H9 (cell line): ENCODE results near the gene AP4B1. TPM values are rescaled to one million over a fixed set of nuclear protein-coding genes. Genes with fewer than 3 reads are reported as not detected.

Source experiments
- DNase-seq: peaks from one replicate; pipeline ENCODE4 v3.0.0-alpha.2; 2017
- H2AFZ ChIP-seq: one replicate; pipeline ENCODE4 v1.6.1; 2013; ENCODE audit warnings: mild to moderate bottlenecking, low read length, control low read depth, moderate library complexity
- H2AK5ac ChIP-seq: 2 replicates; pipeline ENCODE4 v1.6.1; 2013; ENCODE audit warnings: low read length, control low read depth, mixed read lengths; ENCODE audit not compliant: insufficient read length
- H2BK120ac ChIP-seq: one replicate; pipeline ENCODE4 v1.6.1; 2013; ENCODE audit warnings: low read depth, mild to moderate bottlenecking, low read length, control low read depth, inconsistent platforms; ENCODE audit not compliant: poor library complexity, severe bottlenecking
- H2BK12ac ChIP-seq: 2 replicates; pipeline ENCODE4 v1.6.1; 2013; ENCODE audit warnings: low read length, control low read depth, mixed read lengths, low read depth; ENCODE audit not compliant: insufficient read length
- H2BK15ac ChIP-seq: 2 replicates; pipeline ENCODE4 v1.6.1; 2013; ENCODE audit warnings: low read depth, low read length, control low read depth
- H2BK20ac ChIP-seq: one replicate; pipeline ENCODE4 v1.6.1; 2013; ENCODE audit warnings: low read depth, mild to moderate bottlenecking, low read length, control low read depth, inconsistent platforms; ENCODE audit not compliant: poor library complexity, severe bottlenecking
- H2BK5ac ChIP-seq: 2 replicates; pipeline ENCODE4 v1.6.1; 2013; ENCODE audit warnings: low read length, control low read depth, mixed read lengths; ENCODE audit not compliant: insufficient read length
- H3K14ac ChIP-seq: 2 replicates; pipeline ENCODE4 v1.6.1; 2013; ENCODE audit warnings: low read length, control low read depth; ENCODE audit not compliant: insufficient read depth
- H3K18ac ChIP-seq: 2 replicates; pipeline ENCODE4 v1.6.1; 2013; ENCODE audit warnings: low read depth, mild to moderate bottlenecking, mixed read lengths, low read length, control low read depth; ENCODE audit not compliant: insufficient read length
- H3K23ac ChIP-seq: 2 replicates; pipeline ENCODE4 v1.6.1; 2013; ENCODE audit warnings: low read length, control low read depth, mixed read lengths, low read depth; ENCODE audit not compliant: insufficient read length
- H3K23me2 ChIP-seq: 2 replicates; pipeline ENCODE4 v1.6.1; 2013; ENCODE audit warnings: low read depth, mild to moderate bottlenecking, mixed read lengths, low read length, control low read depth; ENCODE audit not compliant: insufficient read length, poor library complexity, severe bottlenecking
- H3K27ac ChIP-seq: 2 replicates; pipeline ENCODE4 v1.5.1; 2013; ENCODE audit warnings: low read length, control low read depth, mixed read lengths, low read depth; ENCODE audit not compliant: insufficient read length
- H3K27me3 ChIP-seq: 2 replicates; pipeline ENCODE4 v1.6.1; 2013; ENCODE audit warnings: low read length, control low read depth, inconsistent platforms; ENCODE audit not compliant: insufficient read depth
- H3K4ac ChIP-seq: 2 replicates; pipeline ENCODE4 v1.6.1; 2013; ENCODE audit warnings: low read depth, mild to moderate bottlenecking, control low read depth, inconsistent platforms, low read length, moderate library complexity
- H3K4me1 ChIP-seq: 2 replicates; pipeline ENCODE4 v1.6.1; 2013; ENCODE audit warnings: low read length, control low read depth, inconsistent platforms; ENCODE audit not compliant: insufficient read depth
- H3K4me2 ChIP-seq: 2 replicates; pipeline ENCODE4 v1.6.1; 2013; ENCODE audit warnings: low read length, control low read depth, mixed read lengths; ENCODE audit not compliant: insufficient read length, insufficient read depth
- H3K56ac ChIP-seq: 2 replicates; pipeline ENCODE4 v1.6.1; 2013; ENCODE audit warnings: low read depth, mild to moderate bottlenecking, mixed read lengths, low read length, control low read depth; ENCODE audit not compliant: insufficient read length
- H3K79me1 ChIP-seq: 2 replicates; pipeline ENCODE4 v1.6.1; 2013; ENCODE audit warnings: low read depth, mild to moderate bottlenecking, moderate library complexity, low read length, control low read depth, inconsistent platforms; ENCODE audit not compliant: insufficient read depth, poor library complexity, severe bottlenecking
- H3K79me2 ChIP-seq: 2 replicates; pipeline ENCODE4 v1.6.1; 2013; ENCODE audit warnings: low read length, control low read depth, inconsistent platforms; ENCODE audit not compliant: insufficient read depth
- H3K9ac ChIP-seq: 2 replicates; pipeline ENCODE4 v1.6.1; 2013; ENCODE audit warnings: low read length, control low read depth, mixed read lengths; ENCODE audit not compliant: insufficient read length; ENCODE audit errors: extremely low read depth
- H3K9me3 ChIP-seq: one replicate; pipeline ENCODE4 v1.6.1; 2013; ENCODE audit warnings: low read depth, low read length, inconsistent platforms; ENCODE audit not compliant: control insufficient read depth
- H3T11ph ChIP-seq: one replicate; pipeline ENCODE4 v1.6.1; 2013; ENCODE audit warnings: mild to moderate bottlenecking, low read length, control low read depth, inconsistent platforms
- H4K20me1 ChIP-seq: one replicate; pipeline ENCODE4 v1.6.1; 2013; ENCODE audit not compliant: control insufficient read depth, insufficient read length, insufficient read depth
- H4K5ac ChIP-seq: 2 replicates; pipeline ENCODE4 v1.6.1; 2013; ENCODE audit warnings: low read depth, mild to moderate bottlenecking, mixed read lengths, low read length, control low read depth; ENCODE audit not compliant: insufficient read length
- H4K8ac ChIP-seq: replicated peaks from 2 replicates; pipeline ENCODE4 v1.6.1; 2013; ENCODE audit warnings: low read length, control low read depth, mixed read lengths, low read depth; ENCODE audit not compliant: insufficient read length
- H4K91ac ChIP-seq: 2 replicates; pipeline ENCODE4 v1.6.1; 2013; ENCODE audit warnings: low read depth, mild to moderate bottlenecking, moderate library complexity, mixed read lengths, low read length, control low read depth; ENCODE audit not compliant: insufficient read length
- H3K27ac Mint-ChIP-seq, 3 experiments: 2 replicates in 2 of 3; 3 replicates in 1 of 3; pipeline ENCODE4 v1.8.0; 2020 to 2021; ENCODE audit warnings: mixed read lengths in 3 of 3, mild to moderate bottlenecking in 1 of 3, moderate library complexity in 1 of 3
- H3K27me3 Mint-ChIP-seq: 2 replicates; pipeline ENCODE4 v1.8.0; 2021; ENCODE audit warnings: low read depth, mild to moderate bottlenecking, moderate library complexity, mixed read lengths
- H3K36me3 Mint-ChIP-seq, 3 experiments: 2 replicates in 2 of 3; 3 replicates in 1 of 3; pipeline ENCODE4 v1.8.0; 2020 to 2021; ENCODE audit warnings: low read depth in 3 of 3, mixed read lengths in 3 of 3; ENCODE audit not compliant: insufficient read depth in 1 of 3
- H3K4me1 Mint-ChIP-seq, 2 experiments: 2 replicates each; pipeline ENCODE4 v1.8.0; 2020; ENCODE audit warnings: mixed read lengths in 2 of 2
- H3K4me3 Mint-ChIP-seq, 2 experiments: 2 replicates in 1 of 2; 3 replicates in 1 of 2; pipeline ENCODE4 v1.8.0; 2020 to 2021; ENCODE audit warnings: mild to moderate bottlenecking in 2 of 2, mixed read lengths in 2 of 2, moderate library complexity in 1 of 2
- H3K9me3 Mint-ChIP-seq, 2 experiments: 2 replicates in 1 of 2; 3 replicates in 1 of 2; pipeline ENCODE4 v1.8.0; 2020; ENCODE audit warnings: mild to moderate bottlenecking in 2 of 2, mixed read lengths in 2 of 2, moderate library complexity in 1 of 2
- CTCF ChIP-seq: fragments of 200-600 bp; sonication (generic); conservative IDR thresholded peaks from 3 replicates; pipeline ENCODE4 v1.8.0; 2021; ENCODE audit warnings: antibody characterized with exemption, mild to moderate bottlenecking
- WGBS: extraction: QIAGEN DNeasy Blood & Tissue Kit; methylation state at CpG from one replicate; pipeline ENCODE4 v1.1.7; 2013; ENCODE audit warnings: missing lambda C conversion rate, low lambda C conversion rate, mixed read lengths; ENCODE audit not compliant: insufficient read length; ENCODE audit errors: extremely low coverage; 5-methylcytosine and 5-hydroxymethylcytosine counted together
- total RNA-seq: library from RNA; stranded (reverse); gene quantifications from 2 replicates; pipeline ENCODE4 v1.2.1, GENCODE V29; 2021

The AP4B1 gene
- total RNA-seq, 1 experiment from 2014 or later = 19.3 TPM

DNA sequence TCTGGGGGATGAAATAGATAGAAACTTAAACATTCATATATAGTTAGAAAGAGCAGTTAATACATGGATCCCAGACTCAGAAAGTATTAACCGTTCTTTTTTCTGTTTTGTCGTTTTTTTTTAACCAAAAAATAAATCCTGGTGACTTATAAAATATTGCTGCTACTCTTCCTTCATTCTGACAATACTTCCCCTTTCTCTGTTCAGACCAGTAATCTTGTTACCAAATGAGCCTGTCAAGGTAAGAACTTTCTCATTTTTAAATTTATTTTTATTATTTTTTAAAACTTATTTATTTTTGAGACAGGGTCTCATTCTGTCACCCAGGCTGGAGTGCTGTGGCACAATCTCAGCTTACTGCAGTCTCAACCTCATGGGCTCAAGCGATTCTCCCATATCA lies 46.8 kb downstream of the AP4B1 start:
- Histone ChIP-seq H2BK20ac (no peak overlapping the region), H3K18ac (no peak overlapping the region), H4K91ac (no peak overlapping the region), H3K23ac (no peak overlapping the region), H3K23me2 (no peaks in the 10 kb centered on the region), H3K4ac (no peak overlapping the region), H3K79me1 (no peaks in the 10 kb centered on the region), H2AFZ (no peak overlapping the region), H3K9ac (no peak overlapping the region), H3K14ac (no peak overlapping the region), H3T11ph (no peak overlapping the region), H3K79me2 (no peaks in the 10 kb centered on the region), H3K4me1 (no peaks in the 10 kb centered on the region), H3K9me3 (no peaks in the 10 kb centered on the region), H2BK5ac (no peak overlapping the region), H3K27me3 (no peaks in the 10 kb centered on the region), H4K20me1 (no peaks in the 10 kb centered on the region), H3K4me2 (no peak overlapping the region), H3K27ac (no peak overlapping the region), H2BK120ac (no peak overlapping the region), H2BK15ac (no peak overlapping the region), H2AK5ac (no peak overlapping the region), H4K8ac (no peak overlapping the region), H3K56ac (no peak overlapping the region), H4K5ac (no peak overlapping the region), H2BK12ac (no peak overlapping the region)
- Mint-ChIP-seq H3K9me3 (no peaks in the 10 kb centered on the region), H3K27ac (no peak overlapping the region), H3K27me3 (no peaks in the 10 kb centered on the region), H3K36me3 (no peaks in the 10 kb centered on the region), H3K4me3 (no peak overlapping the region), H3K4me1 (no peaks in the 10 kb centered on the region; a peak in 1 of 4 replicates)
- no peak for DNase-seq
- WGBS = no CpG with 5 or more reads among the region's 3 CpGs
- TF ChIP-seq CTCF = no peak
